ENCODE results near the gene DOK1. TPM values are rescaled to one million over a fixed set of nuclear protein-coding genes. Genes with fewer than 3 reads are reported as not detected.
A peak's percentile ranks its signal among the peaks of the same experiment; 100 is the strongest.

Gene DOK1
- 4.4 TPM for total RNA-seq
- long read RNA-seq, partial matches to known transcripts: 1 of 7 reads
- long read RNA-seq, other reads (novel, unspliced or antisense): 2 of 7 reads

GRCh38 chr2:74553892-74554819, at the start of gene DOK1, which contains the start of gene LOXL3:
TSS of gene DOK1 (plus strand) at chr2:74554720. CDS start at chr2:74554755, 35 bp downstream.
TSS of gene LOXL3 (minus strand) at chr2:74553942. CDS start at chr2:74552634, 1,308 bp downstream.
- ATAC-seq: peak; percentile 89

GRCh38 chr2:74505448-74506246, 48.9 kb upstream of the DOK1 start:
- no peak for DNase-seq
- ATAC-seq: no peak
- intact Hi-C loops (cut with micrococcal nuclease): no loop called here

More at GRCh38 chr2:74553892-74554819, at the start of gene DOK1, which contains the start of gene LOXL3:
- peak; percentile 94 for DNase-seq
- intact Hi-C loops (cut with micrococcal nuclease): no loop called here

DNA sequence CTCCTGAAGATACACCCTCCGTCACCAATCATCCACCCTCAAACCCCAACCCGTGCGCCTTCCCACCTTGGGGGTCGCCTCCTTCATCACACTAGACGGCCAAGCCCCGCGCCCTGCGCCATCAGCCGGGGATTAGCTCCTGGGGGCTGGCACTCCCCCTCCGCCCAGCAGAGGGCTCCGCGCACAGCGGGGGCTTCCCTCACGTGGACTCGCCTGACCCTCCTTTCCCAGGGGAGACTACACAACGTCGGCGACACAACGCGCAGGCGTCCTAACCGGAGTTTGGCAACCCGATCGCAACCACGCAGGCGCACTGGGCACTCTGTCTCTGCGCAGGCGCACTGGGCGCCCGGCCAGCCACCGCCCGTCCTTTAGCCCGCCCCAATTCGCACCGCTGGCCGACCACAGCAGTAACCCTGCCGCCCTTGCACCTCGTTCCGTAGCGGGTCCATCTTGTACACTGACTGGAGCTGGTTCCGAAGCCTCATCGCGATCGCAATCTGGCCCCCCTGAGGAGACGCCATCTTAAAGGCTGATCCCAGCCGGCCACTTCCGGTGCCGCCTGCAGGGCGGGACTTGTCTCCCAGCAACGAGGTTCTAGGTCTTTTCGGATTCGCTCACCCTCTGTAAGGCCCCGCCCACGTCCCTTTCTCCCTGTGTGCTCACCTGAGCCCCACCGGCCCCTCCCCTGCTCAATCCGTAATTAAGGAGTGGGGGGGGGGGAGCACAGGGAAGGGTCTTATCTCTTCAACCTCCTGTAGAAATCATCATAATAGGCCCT, 47.2 kb upstream of the DOK1 start, which contains the start of gene PCGF1:
Gene PCGF1, minus strand, starts transcription at position 551 of the 781 bp plus-strand sequence. Its CDS starts 27 bp downstream, at position 524.
- intact Hi-C loops (cut with micrococcal nuclease): no loop called here
- ATAC-seq: peak; percentile 94
- peak; percentile 100 for DNase-seq

GRCh38 chr2:74507926-74508520, 46.5 kb upstream of the DOK1 start:
- intact Hi-C loops (cut with micrococcal nuclease): no loop called here
- DNase-seq (no peak), ATAC-seq (peak; percentile 5)

- ATAC-seq (no peak), DNase-seq (no peak)
- intact Hi-C loops (cut with micrococcal nuclease): no loop called here
Measured at GRCh38 chr2:74510272-74510671, 44.2 kb upstream of the DOK1 start.

DNA sequence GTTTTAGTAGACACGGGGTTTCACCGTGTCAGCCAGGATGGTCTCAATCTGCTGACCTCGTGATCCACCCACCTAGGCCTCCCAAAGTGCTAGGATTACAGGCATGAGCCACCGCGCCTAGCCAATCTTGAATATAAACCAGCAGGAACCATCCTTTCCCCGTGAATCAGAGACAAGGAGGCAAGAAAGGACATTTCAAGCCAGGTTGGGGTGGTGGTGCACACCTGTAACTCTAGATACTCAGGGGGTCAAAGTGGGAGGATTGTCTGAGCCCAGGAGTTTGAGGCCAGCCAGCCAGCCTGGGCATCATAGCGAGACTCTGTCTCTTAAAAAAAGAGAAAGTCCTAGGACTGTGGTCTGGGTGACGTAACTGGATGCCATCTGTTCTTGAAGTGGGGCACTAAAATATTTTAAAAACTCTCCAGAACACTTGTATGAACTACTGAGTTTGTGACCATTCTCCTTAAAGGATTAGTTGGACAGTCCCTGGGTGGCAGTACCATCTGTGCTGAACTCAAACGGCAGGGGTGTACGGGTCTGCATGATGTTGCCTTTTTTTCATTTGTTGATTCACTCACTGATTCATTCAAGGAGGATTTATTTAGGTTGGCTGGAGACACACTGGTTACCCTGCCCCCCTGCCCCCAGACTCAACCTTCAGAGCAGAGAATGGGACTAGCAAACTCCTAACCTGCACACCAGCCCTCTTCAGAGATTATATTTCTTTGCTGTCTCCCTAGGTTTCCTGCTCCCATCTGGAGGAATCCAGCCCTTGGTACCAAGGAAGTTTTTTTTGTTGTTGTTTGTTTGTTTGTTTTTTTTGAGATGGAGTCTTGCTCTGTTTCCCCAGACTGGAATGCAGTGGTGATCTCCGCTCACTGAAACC, 43.2 kb upstream of the DOK1 start:
- ATAC-seq (no peak), DNase-seq (no peak)
- intact Hi-C loops (cut with micrococcal nuclease): no loop called here

- ATAC-seq (no peak), DNase-seq (no peak)
- intact Hi-C loops (cut with micrococcal nuclease): no loop called here
Measured at GRCh38 chr2:74512744-74513604, 41.5 kb upstream of the DOK1 start.

DNA sequence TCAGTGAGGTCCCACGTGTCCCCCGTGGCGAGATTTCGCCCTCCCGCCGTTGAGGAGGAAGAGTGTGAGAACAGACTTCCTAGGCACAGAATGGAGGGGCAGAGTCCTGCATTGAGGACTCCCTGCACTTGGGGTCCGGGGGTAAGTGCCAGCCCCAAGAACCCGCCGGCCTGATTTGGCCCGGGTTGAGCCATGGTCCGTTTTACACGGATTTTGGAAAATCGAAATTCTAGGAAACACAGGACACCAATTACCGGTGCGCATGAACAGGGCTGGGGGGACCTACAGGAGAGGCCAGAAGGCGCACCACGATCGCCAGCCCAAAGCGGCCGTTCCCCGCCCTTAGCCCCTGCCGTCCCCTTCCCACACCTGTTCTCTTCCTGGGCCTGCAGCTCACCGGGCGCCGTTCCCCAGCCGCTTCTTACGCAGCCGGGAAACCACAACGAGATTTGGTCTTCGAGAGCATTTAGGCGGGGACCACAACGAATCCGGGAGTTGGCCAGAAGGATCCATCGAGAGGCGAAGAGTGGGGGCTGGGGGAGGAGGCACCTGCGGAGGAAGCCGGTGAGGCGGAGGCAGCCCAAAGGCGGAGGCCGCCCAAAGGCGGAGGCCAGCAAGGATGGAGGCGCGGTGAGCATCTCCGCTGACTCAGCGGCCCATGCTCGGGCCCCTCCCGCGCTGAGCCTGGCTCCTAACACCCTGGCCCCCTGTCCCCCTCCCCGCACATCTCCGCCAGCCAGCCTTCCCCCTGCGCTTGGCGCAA, 40.7 kb upstream of the DOK1 start:
- intact Hi-C loops (cut with micrococcal nuclease): no loop called here
- ATAC-seq (no peak), DNase-seq (no peak)

GRCh38 chr2:74514368-74515270, 39.9 kb upstream of the DOK1 start, which contains the start of gene TLX2:
TSS of gene TLX2 (plus strand) at chr2:74514450. CDS start at chr2:74514807, 357 bp downstream.
- no peak for ATAC-seq
- intact Hi-C loops (cut with micrococcal nuclease): no loop called here
- no peak for DNase-seq

- intact Hi-C loops (cut with micrococcal nuclease): no loop called here
- DNase-seq: no peak
- no peak for ATAC-seq
Measured at GRCh38 chr2:74515271-74515980, 39.1 kb upstream of the DOK1 start.

DNA sequence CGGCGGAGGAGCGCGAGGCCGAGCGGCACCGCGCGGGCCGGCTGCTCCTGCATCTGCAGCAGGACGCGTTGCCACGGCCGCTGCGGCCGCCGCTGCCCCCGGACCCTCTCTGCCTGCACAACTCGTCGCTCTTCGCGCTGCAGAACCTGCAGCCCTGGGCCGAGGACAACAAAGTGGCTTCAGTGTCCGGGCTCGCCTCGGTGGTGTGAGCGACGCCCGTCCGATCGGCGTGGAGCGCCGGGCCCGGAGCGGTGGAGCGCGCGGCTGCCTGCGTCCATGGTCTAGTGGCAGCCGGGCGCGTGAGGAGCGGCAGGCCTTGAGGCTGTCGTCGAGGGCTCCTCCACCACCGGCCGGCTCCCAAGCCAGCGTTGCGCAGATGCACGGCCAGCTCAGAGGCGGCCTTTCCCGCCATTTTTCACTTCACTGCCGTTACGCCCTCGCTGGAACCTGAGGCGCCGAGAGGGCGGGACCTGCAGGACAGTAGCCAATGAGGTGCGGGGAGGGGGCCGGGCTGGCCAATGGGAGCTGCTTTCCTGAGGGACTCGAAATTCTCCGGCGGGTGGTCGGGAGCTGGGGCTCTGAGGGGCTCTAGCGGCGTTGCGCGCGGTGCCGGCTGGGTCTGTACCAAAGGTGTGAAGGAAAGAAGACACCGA, 38.4 kb upstream of the DOK1 start:
- intact Hi-C loops (cut with micrococcal nuclease): no loop called here
- ATAC-seq (peak; percentile 85), DNase-seq (peak; percentile 82)

GRCh38 chr2:74516650-74517049, 37.9 kb upstream of the DOK1 start:
- intact Hi-C loops (cut with micrococcal nuclease): no loop called here
- no peak for DNase-seq
- no peak for ATAC-seq

- intact Hi-C loops (cut with micrococcal nuclease): no loop called here
- no peak for DNase-seq
- no peak for ATAC-seq
Measured at GRCh38 chr2:74522516-74522915, 32.0 kb upstream of the DOK1 start.

GRCh38 chr2:74524005-74524404, 30.5 kb upstream of the DOK1 start:
- no peak for ATAC-seq
- DNase-seq: no peak
- intact Hi-C loops (cut with micrococcal nuclease): no loop called here

All from left ventricle myocardium superior (tissue), 1 donor.